SW 1271 (cell line): Measurements from ENCODE around the gene FAM234B.
"Not testable (repeated sequence)": the region's sequence is repeated elsewhere in the genome, so short reads cannot be mapped to it uniquely, and the experiment has no call there.

Experiments used
- DNase-seq, 2 experiments: peaks; one replicate each; lab custom pipeline; 2025; lab: John Stamatoyannopoulos, UW

FAM234B gene

GRCh38 chr12:13061377-13061776, 17.2 kb downstream of the FAM234B start:
- DNase-seq, result no peak

DNA sequence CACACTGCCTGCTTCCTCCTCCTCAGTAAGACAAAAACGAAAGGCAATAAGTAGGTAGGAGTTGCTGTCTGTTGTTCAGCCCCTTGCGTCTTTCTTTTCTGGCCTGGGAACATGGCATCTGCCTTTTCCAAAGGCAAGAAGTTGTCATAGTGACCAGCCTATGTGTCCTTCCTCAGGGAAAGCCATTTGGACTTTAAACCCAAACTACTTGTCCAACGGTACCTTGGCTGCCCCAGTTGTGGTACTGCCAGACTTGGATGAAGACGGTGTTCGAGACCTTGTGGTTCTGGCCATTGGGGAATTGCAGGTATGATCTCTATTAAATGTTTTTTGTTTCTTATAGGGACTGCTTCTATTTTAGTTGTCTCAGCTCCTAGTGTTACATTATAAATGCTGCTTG, 18.5 kb downstream of the FAM234B start:
- no peak for DNase-seq

GRCh38 chr12:13066014-13066413, 21.8 kb downstream of the FAM234B start:
- DNase-seq, result no peak

GRCh38 chr12:13066459-13066858, 22.3 kb downstream of the FAM234B start:
- DNase-seq, result no peak

- no peak for DNase-seq
Observed at GRCh38 chr12:13067322-13067721, 23.1 kb downstream of the FAM234B start.

DNA sequence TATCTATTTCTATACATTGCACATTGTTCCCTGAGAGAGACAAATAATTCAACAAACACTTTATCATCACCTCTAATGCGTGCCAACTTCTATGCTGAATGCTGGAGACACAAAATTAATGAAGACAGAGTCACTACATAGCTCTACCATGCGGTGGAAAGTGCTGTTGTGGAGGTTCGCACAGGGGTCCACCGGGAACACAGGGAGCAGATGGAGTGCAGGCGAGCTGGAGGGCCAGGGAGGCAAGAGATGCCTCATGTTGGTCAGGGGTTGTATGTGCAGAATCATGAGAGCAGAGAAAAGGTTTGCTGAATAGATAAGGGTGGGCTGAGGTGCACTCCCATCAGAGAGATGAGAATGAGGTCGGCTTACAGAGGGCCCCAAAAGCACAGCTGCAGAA, 25.2 kb downstream of the FAM234B start:
- DNase-seq, result no peak

DNA sequence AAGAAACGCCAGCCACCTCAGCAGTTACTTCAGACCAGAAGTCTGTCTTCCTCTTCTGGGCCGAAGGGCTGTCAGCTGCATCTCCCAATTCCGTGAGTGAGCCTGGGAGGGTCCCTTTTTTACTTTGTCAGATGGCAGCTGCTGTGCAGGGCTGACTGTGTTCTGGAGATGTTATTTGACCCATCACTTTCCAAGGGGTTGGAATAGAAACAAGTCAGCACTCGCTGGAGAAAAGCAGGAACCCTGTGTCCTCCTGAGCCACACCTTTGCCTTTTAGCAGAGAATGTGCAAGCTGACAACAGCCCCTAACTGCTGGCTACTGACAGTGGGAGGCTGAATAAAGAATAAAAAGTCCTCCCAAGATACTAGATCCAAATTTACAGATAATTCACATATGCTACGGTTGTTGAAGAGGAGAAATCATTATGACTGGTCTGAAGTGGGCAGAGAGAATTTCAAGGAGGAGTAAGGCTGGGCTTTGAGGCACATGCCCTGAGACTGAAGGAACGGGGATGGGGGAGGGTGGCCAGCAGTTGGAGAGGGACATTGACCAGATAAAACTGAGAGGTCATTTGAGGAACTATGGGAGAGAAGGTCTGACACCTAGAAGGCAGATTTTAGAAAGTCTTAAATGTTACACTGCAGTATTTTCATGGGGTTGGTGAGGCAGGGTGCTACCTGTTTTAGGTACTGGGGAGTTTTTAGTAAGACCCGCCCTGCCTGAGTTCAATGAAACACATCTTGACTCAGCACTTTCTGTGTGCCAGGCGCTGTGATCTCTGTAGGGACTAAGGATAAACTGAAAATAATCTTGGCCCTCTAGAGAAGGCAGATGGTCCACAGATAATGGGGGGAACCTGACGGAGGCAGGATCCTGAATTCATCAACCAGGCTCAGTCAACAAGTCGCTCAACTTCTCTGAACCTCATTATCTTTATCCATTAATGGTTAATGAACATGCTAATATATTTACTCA, 27.4 kb downstream of the FAM234B start:
- no peak for DNase-seq

GRCh38 chr12:13073173-13073572, 29.0 kb downstream of the FAM234B start:
- DNase-seq, result no peak

DNA sequence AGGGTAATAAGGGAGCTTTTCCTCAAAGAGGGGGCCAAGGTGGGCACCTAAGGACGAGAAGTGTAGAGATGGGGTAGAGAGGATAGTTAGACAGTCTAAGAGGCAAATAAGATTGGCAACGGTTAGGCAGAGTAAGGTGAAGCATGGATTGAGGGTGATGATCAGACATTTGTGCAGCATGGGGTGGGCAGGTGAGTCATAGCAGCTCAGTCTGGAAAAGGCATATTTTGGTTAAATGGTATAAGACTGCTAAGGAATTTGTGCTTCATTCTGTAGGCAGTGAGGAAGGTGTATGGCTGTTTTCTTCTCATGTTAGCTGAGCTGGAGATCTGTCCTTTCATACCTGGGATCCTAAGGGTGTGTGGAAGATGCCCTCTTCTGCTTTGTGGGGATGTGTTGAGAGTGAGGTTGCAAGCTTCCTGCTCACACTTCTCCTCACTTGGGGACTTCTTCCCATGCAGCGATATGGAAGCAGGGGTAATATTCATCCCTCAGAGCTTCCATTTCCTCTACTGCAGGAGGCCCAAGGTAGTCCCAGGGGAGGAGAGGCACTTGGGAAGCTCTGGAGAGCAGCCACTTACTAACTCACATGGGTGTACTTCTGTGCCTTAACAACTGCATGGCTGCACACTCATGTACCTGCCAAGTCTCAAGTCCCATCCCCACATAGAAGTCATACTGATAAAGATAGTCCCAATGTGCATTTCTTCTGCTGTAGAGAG, 30.4 kb downstream of the FAM234B start:
- DNase-seq, result no peak

- no peak for DNase-seq
Observed at GRCh38 chr12:13075118-13075480, 30.9 kb downstream of the FAM234B start.

DNA sequence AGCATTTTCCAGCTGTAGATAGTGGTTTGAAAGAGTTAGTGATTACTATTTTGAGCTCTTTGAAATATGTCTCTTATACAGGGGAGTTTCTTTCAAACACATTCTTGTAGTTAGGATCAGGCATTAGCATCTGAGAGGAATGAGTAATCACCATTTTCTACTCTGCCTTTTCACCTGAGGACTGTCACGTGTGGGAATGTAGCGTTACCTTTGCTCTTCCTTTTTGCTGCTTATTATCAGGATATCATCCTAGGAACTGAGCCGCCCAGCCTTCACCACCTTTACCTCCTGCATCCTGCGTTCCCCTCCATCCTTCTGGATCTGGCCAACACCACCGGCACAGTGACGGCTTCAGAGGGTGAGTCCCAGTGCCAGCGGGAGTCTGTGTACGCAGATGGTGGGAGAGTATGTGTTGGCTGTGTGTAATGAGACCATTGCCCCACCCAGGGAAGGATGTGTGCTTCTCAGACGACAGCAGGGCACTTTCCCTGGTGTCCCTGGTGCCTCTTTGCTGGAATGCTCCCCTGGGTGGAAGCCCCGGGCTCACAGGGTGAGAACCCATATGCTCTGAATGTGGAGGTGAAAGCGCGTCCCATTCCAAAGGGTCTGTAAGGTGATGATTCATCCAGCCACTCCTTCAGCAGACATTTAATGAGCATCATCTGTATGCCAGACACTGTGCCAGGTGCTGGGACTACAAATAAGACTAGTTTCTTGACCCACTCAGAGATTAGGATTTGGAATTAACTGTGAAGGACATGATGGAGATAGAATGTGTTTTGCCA, 31.8 kb downstream of the FAM234B start:
- DNase-seq, result no peak

GRCh38 chr12:13079440-13079906, 35.3 kb downstream of the FAM234B start:
- no peak for DNase-seq

- no peak for DNase-seq
Observed at GRCh38 chr12:13080266-13080665, 36.1 kb downstream of the FAM234B start.

DNA sequence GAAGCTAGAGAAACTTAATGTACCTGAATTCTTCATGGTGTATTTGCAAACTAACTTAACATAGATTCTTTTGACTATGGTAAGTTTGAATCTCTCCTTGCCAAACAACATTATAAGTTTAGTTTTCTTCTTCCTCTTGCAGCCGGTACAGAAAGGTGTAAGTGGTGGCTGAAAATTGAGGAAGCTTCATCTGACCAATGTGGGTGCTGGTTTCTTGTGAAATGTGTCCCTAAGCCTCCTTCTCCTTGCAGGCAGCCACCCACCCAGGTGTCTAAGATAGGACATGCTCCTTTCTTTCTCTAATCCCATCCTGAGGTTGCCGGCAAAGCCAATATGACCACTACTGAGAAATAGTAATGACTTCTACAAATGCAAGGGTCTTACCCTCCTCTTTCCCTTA, 38.7 kb downstream of the FAM234B start:
- DNase-seq, result no peak

- DNase-seq, result not testable (repeated sequence)
Observed at GRCh38 chr12:13083638-13084037, 39.5 kb downstream of the FAM234B start.

DNA sequence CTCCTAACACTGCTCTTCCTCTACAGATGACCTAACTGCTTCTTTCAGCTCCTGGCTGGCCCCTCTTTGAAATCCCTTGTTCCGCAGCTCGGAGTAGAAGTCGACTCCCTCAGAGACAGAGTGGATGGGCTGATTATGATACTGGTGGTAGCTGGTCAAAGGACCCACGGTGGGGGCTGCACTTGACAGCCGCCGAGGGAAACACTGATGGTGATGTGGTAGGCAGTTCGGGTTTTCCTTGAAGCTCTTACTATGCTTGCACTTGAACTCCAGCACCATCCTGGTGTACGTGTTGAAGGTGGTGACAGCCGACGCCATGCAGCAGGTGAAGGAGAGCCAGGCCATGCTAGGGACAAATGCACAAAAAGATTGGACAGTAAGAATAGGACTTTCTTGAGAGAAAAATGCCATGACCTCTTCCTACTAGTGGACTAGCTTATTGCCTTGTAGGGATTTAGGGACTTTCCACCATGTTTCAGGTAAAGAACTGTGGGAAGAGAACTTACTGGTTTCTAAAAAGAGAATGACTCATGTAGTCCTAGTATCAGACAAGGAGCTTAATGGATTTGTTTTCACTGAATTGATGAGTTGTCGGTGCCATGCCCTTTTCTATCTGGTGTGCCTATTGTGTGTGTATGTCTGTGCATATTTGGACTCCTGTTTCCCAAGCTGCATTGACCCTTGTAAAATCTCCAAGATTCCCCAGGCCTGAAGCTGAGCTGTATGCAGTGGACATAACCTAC, 40.9 kb downstream of the FAM234B start:
- DNase-seq, result no peak

- no peak for DNase-seq
Observed at GRCh38 chr12:13085968-13086686, 41.9 kb downstream of the FAM234B start.

DNA sequence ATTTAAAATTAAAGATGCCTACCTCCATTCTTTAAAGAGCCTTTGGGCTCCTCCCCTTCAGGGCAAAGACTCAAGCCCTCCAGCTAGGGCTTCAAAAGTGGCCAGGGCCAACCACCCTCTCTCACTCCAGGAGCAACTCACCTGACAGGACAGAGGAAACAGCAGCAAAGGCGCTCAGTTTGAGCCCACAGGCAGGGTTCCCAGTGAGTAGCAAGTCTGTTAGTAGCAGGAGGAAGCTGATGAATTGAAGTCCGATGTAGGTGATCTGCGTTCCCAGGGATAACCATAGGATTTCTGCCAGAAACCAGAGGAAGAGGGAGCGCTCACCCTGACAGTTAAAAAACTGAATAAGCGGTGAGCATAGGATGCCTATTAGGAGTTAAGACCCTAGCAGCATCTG, 43.6 kb downstream of the FAM234B start:
- DNase-seq, result no peak

- no peak for DNase-seq
Observed at GRCh38 chr12:13088496-13088895, 44.3 kb downstream of the FAM234B start.

- no peak for DNase-seq
Observed at GRCh38 chr12:13090054-13090453, 45.9 kb downstream of the FAM234B start.

- DNase-seq, result no peak
Observed at GRCh38 chr12:13091832-13092231, 47.7 kb downstream of the FAM234B start.
